GM10248 (cell line): ENCODE results near the gene ACTL8.

Experiments used
- CTCF ChIA-PET: fragments of 300-600 bp; sonication (Branson Sonifier 250); formaldehyde crosslinking; extraction: SDS; loops from one replicate; lab custom pipeline; 2021; ENCODE audit warnings: antibody characterized with exemption; lab: Yijun Ruan, JAX
- POLR2A ChIA-PET: fragments of 350-650 bp; sonication (Branson Sonifier 250); formaldehyde crosslinking; extraction: SDS; loops from one replicate; lab custom pipeline; 2020; ENCODE audit warnings: antibody characterized with exemption; lab: Yijun Ruan, JAX
- DNase-seq: peaks from one replicate; pipeline ENCODE4 v3.0.0; 2012; ENCODE audit errors: extremely low spot score
- TF ChIP-seq, protein P1 (sequence below): IDR thresholded peaks from 2 replicates; pipeline ENCODE4 v1.5.1; 2012; ENCODE audit warnings: mild to moderate bottlenecking, low read depth; ENCODE audit errors: extremely low read depth, missing control alignments, control extremely low read depth

The ACTL8 gene

GRCh38 chr1:17829579-17829978 lies 74.4 kb downstream of the ACTL8 start:
- ChIA-PET POLR2A (no interaction called here), CTCF (interaction anchor here (1.2 kb wide), 1 partner anchor 746 kb away, joined by 4 read pairs; no protein-coding TSS in a partner anchor)
- TF ChIP-seq, protein P1, sequence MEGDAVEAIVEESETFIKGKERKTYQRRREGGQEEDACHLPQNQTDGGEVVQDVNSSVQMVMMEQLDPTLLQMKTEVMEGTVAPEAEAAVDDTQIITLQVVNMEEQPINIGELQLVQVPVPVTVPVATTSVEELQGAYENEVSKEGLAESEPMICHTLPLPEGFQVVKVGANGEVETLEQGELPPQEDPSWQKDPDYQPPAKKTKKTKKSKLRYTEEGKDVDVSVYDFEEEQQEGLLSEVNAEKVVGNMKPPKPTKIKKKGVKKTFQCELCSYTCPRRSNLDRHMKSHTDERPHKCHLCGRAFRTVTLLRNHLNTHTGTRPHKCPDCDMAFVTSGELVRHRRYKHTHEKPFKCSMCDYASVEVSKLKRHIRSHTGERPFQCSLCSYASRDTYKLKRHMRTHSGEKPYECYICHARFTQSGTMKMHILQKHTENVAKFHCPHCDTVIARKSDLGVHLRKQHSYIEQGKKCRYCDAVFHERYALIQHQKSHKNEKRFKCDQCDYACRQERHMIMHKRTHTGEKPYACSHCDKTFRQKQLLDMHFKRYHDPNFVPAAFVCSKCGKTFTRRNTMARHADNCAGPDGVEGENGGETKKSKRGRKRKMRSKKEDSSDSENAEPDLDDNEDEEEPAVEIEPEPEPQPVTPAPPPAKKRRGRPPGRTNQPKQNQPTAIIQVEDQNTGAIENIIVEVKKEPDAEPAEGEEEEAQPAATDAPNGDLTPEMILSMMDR: no peak
- DNase-seq: no peak

DNA sequence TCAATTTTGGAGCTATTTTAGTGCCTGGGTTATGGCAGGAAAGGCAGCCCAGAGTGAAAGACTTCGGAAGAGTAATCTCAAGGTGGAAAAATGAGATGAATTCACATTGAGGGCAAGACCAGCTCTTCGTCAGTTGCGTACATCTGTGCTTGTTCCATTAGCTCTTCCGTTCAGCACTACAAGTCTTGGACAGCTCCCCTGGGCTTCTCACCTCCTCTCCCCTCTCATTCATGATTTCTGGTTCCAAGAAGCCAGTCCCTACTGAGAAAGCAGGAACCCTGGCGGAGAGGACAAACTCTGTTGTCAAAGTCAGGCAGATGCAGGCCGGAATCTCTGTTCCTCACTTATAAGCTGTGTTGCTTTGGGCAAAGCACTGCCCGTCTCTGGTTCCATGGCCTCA lies 76.5 kb downstream of the ACTL8 start:
- TF ChIP-seq, protein P1: no peak
- no peak for DNase-seq
- CTCF ChIA-PET: no interaction called here
- POLR2A ChIA-PET: no interaction called here

GRCh38 chr1:17833661-17834501 lies 78.7 kb downstream of the ACTL8 start:
- no peak for DNase-seq
- TF ChIP-seq, protein P1: no peak
- POLR2A ChIA-PET: no interaction called here
- CTCF ChIA-PET: interaction anchor here (1.3 kb wide), 1 partner anchor 12 kb away, joined by 3 read pairs; no protein-coding TSS in a partner anchor

DNA sequence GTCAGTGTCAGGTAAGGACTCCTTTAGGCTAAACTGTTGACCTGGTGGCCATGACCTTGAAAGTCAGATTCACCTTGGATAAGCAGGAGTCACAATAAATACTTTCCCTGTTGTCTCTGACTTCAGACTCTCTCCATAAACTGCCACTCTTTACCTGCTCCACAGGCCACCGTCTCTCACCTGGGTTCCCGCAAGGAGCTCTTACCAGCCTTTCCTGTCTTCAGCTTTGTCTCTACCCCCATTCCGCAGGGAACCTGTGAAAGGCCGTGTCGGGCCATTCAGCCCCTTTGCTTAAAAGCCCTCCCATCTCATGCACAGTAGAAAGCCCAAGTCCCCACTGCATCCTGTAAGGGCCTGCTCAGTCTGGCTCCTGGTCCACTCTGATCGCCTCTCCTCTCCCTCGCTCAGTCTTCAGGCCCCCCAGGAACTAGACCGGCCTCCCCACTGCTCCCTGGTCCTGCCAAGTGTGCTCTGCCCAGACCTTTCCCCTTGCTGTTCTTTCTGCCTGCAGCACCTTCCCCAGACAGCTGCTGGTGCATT lies 79.5 kb downstream of the ACTL8 start:
- CTCF ChIA-PET: no interaction called here
- DNase-seq: no peak
- POLR2A ChIA-PET: no interaction called here
- TF ChIP-seq, protein P1: no peak

DNA sequence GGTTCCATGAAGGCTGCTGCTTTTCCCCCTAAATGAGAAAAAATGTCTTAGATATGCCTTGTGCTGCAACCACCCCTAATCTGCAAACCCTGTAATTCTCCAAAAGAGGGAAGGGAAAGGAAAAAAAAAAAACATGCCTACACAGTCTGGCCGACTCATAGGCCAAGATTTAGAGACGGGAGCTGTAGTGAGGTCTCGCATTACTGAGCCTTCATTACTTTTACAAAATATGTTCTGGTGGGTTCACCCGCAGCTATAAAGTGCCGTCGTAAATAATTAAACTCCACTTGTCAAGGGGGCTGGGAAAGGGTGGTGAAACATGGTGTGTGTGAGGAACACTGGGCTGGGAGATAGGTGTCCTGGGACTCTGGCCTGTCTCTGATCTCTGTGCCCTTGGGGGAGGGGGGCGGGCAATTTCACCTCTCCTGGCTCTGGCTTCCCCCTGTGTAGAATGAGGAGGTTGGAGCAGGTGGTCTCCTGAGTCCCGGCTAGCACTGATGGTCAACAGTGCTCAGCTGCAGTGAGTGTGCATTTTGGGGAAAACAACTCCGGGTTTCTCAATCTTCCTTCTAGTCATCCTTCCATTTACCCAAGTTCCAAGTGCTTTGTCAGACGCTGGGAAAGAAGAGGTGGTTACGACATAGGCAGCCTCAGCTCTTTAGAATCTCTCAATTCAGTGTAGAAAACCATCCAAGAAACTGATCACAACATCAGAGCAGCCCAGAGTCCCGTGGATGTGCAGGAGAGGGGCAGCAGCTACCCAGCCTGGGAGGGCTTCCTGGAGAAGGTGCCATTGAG lies 82.3 kb downstream of the ACTL8 start:
- CTCF ChIA-PET: no interaction called here
- DNase-seq: no peak
- TF ChIP-seq, protein P1: no peak
- POLR2A ChIA-PET: no interaction called here

GRCh38 chr1:17839641-17840196 lies 84.6 kb downstream of the ACTL8 start:
- POLR2A ChIA-PET: no interaction called here
- TF ChIP-seq, protein P1: no peak
- CTCF ChIA-PET: no interaction called here
- DNase-seq: no peak
